SK-MEL-5 (cell line): ENCODE measurements around the gene VASP. TPM values are rescaled to one million over a fixed set of nuclear protein-coding genes. Genes with fewer than 3 reads are reported as not detected.

Source experiments
- DNase-seq: peaks from one replicate; pipeline ENCODE4 v3.0.0-alpha.2; 2016; ENCODE audit warnings: low read depth, low spot score
- in situ Hi-C: cut with HindIII; loops from 2 replicates; pipeline ENCODE4 v1.10.0; 2016; ENCODE audit warnings: low sequenced_read_pairs, high pct_unique_total_duplicates, low pct_unique_long_range_greater_than_20kb
- total RNA-seq: library from RNA; depleted of rRNA; stranded (reverse); fragments of >200 nt; shearing (Covaris generic); gene quantifications from 2 replicates; pipeline ENCODE4 v1.2.3, GENCODE V29; 2014

The VASP gene
- total RNA-seq, 1 experiment from 2014 or later, result 44.1 TPM

GRCh38 chr19:45523642-45524256, 16.5 kb downstream of the VASP start:
- in situ Hi-C loops, result no loop called here
- DNase-seq, result peak; percentile 94

- in situ Hi-C loops, result no loop called here
- no peak for DNase-seq
These were observed 17.4 kb downstream of the VASP start for GRCh38 chr19:45524575-45525129.

DNA sequence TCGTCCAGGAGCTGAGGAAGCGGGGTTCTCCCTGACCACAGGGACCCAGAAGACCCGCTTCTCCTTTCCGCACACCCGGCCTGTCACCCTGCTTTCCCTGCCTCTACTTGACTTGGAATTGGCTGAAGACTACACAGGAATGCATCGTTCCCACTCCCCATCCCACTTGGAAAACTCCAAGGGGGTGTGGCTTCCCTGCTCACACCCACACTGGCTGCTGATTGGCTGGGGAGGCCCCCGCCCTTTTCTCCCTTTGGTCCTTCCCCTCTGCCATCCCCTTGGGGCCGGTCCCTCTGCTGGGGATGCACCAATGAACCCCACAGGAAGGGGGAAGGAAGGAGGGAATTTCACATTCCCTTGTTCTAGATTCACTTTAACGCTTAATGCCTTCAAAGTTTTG, 18.9 kb downstream of the VASP start:
- in situ Hi-C loops, result no loop called here

GRCh38 chr19:45526971-45527370, 19.7 kb downstream of the VASP start:
- DNase-seq, result no peak
- in situ Hi-C loops, result no loop called here

More for the DNA sequence above, 18.9 kb downstream of the VASP start:
- DNase-seq, result peak; percentile 78

DNA sequence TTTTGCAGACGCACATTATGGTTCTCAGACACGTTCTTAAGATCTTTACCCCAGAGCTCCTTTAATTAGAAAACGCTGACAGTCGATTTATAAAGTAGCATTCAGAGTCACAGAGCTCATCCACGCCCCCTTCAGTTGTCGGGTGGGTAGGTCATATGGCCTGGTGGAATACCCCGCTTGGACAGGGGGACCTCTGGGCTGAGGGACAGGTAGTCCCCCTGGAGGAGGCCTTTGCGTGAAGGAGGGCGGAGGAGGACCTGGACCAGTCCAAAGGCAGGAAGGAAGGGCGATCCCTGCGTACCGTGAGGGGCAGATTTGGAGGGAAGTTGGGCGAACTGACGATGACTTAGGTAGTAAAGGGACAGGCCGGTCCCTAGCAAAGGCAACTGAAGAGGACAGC, 20.5 kb downstream of the VASP start:
- in situ Hi-C loops, result no loop called here
- no peak for DNase-seq

DNA sequence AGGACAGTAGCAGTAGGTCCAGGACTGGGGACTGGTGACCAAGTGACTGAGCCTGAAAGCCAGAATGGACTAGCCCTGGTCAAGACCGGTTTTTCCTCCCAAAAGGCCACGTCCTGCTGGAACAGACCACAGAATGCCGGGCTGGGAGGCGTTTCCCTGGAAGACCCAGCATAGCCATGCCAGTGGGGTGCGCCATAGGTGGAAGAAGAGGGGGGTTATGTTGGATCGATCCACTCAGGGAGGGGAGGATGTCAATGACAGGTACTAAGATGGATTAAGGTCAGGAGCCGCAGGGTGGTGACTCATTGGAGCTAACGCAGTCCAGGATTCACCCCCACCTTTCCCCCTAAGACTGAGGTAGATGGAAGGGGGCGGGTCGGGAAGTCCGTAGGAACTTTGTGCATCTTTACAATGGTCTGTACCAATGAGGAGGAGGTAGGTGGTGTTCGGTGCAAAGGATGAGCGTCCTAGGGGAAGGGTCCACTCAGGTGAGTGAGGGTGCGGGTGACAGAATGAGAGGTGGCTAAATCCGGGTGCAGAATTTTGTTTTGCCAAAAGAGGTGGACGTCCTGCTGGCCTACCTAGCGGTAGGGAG, 21.0 kb downstream of the VASP start:
- no peak for DNase-seq
- in situ Hi-C loops, result no loop called here

DNA sequence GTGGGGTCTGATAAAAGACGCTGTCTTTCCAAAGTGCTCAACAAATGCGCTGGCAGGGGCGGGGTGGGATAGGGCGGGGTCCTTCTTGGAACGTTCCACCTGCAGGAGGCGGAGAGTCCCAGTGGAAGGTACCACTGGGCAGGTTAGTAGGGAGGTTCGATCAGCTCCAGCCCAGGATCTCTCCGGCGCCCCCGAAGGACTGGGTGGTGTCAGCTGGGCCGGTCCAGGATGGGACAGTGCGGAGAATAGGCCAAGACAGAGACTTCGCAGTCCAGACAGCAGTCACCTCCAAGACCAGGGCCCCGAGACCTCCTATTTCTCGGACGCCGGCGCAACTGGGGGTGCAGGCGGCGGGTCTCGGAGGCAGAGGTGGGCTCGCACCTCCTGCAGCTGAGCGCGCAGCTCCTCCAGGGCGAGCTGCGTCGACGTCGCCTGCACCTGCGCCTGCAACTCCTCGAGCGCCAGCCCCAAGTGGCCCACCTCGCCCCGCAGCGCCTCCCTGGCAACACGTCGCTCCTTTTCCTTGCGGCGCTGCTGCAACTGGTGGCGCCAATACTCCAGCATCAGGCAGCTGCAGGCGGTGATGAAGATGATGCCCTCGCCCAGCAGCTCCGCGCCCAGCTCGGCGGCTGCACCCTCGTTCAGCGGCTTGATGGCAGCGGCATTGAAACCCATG, 21.6 kb downstream of the VASP start:
- in situ Hi-C loops, result no loop called here
- no peak for DNase-seq

DNA sequence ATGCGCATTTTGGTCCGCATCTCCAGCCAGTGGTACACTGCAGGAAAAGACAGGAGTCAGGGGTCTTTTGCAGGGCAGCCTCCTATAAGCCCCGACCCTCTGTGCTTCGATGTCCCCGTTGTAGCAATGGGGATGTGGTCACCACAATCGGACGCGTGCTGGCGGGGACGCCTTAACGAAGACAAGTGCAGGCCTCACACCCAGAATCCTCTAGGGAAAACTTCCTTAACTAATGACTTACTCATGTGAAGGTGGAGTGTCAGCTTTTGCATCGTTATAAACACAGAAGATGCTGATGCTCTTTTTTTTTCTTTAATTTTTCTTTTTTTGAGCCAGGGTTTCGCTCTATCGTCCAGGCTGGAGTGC, 22.1 kb downstream of the VASP start:
- in situ Hi-C loops, result no loop called here
- no peak for DNase-seq

DNA sequence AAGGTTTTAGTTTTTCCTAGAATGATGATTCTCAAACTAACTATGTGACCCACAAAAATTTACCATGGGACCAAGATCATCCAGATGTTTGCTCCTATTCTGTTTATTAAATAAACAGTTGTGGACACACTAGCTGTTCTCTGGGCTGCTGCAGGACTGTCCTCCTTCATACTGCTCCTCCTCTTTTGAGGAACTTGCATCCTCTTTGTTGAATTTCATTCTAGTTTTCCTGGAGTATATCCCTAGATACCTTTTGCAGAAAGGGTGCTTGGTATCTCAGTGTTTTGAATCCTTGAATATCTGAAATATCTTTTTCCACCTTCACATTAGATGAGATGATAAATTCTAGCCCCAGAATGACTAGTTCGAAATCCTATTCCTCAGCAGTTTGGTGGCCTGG, 24.1 kb downstream of the VASP start:
- no peak for DNase-seq
- in situ Hi-C loops, result no loop called here

DNA sequence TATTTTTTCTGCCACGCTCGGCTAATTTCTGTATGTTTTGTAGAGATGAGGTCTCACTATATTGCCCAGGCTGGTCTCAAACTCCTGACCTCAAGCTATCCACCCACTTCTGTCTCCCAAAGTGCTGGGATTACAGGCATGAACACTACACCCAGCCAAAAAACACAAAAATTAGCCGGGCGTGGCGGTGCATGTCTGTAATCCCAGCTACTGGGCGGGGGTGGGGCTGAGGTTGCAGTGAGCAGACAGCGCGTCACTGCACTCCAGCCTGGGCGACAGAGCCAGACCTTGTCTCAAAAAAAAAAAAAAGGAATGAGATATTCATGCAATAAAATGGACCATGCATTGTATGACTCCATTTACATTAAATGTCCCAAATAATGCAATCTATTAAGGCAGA, 32.2 kb downstream of the VASP start:
- no peak for DNase-seq
- in situ Hi-C loops, result no loop called here

- in situ Hi-C loops, result no loop called here
- peak; percentile 93 for DNase-seq
These were observed 35.0 kb downstream of the VASP start for GRCh38 chr19:45542234-45542668.

GRCh38 chr19:45547211-45547770, 40.0 kb downstream of the VASP start:
- in situ Hi-C loops, result no loop called here
- DNase-seq, result no peak

- DNase-seq, result peak; percentile 83
- in situ Hi-C loops, result no loop called here
These were observed 40.8 kb downstream of the VASP start for GRCh38 chr19:45547965-45548609.

DNA sequence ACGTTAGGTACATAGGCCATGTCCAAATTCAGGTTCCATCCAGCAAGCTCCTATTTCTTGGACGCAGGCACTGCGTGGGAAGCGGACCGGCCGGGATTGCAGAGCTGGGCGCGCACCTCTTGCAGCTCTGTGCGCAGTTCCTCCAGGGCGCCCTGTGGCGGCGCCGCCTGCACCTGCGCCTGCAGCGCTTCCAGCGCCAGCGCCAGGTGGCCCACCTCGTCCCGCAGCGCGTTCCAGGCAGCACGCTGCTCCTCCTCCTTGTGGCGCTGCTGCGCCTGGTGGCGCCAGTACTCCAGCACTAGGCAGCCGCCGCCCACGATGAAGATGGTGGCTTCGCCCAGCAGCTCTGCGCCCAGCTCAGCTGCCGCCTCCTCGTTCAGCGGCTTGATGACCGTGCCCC, 46.2 kb downstream of the VASP start:
- in situ Hi-C loops, result no loop called here
- DNase-seq, result no peak

DNA sequence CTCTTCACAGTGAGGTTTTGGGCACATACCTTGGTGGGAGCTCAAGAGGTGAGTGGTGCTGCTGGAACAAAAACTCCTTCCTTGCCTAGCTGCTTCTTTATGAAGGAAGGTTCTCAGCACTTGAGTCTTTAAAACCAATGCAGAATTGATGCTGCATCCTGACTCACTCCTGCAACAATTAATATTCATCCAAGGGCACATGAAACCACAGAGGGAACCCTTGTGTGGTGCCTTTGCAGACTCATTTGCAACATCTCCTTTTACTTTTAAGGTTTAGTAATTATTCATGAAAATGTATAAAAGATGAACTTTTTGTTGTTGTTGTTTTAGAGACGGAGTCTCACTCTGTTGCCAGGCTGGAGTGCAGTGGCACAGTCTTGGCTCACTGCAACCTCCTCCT, 47.2 kb downstream of the VASP start:
- no peak for DNase-seq
- in situ Hi-C loops, result no loop called here

- no peak for DNase-seq
- in situ Hi-C loops, result no loop called here
These were observed 49.6 kb downstream of the VASP start for GRCh38 chr19:45556835-45557234.

DNA sequence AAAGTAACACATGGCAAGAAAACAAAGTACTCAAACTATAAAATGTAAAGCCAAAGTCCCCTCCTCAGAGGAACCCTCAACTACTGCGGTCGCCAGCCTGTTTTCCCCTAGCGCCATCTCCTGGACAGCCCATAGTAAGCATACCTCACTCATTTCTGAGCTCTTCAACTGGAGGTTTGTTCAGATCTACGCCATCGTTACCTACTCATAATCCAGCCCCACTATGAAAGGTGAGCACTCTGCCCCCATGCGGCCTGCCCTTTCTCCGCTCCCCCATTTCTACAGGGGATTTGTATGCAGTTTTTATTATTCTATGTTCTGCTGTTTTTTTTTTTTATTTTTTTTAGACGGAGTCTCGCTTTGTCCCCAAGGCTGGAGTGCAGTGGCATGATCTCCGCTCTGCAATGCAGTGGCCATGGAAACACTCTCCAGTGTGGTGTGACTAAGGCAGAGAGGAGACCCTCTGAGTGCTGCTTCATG, 51.2 kb downstream of the VASP start:
- peak; percentile 82 for DNase-seq
- in situ Hi-C loops, result no loop called here

- DNase-seq, result no peak
These were observed 52.8 kb downstream of the VASP start for GRCh38 chr19:45560038-45560437.

More at GRCh38 chr19:45560038-45560437, 52.8 kb downstream of the VASP start:
- in situ Hi-C loops, result no loop called here
